Measurements from ENCODE around the gene ANXA2R.
A peak's percentile ranks its signal among the peaks of the same experiment; 100 is the strongest.
"Not testable (repeated sequence)": the region's sequence is repeated elsewhere in the genome, so short reads cannot be mapped to it uniquely, and the experiment has no call there.

Gene ANXA2R, protein sequence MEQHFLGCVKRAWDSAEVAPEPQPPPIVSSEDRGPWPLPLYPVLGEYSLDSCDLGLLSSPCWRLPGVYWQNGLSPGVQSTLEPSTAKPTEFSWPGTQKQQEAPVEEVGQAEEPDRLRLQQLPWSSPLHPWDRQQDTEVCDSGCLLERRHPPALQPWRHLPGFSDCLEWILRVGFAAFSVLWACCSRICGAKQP

DNA sequence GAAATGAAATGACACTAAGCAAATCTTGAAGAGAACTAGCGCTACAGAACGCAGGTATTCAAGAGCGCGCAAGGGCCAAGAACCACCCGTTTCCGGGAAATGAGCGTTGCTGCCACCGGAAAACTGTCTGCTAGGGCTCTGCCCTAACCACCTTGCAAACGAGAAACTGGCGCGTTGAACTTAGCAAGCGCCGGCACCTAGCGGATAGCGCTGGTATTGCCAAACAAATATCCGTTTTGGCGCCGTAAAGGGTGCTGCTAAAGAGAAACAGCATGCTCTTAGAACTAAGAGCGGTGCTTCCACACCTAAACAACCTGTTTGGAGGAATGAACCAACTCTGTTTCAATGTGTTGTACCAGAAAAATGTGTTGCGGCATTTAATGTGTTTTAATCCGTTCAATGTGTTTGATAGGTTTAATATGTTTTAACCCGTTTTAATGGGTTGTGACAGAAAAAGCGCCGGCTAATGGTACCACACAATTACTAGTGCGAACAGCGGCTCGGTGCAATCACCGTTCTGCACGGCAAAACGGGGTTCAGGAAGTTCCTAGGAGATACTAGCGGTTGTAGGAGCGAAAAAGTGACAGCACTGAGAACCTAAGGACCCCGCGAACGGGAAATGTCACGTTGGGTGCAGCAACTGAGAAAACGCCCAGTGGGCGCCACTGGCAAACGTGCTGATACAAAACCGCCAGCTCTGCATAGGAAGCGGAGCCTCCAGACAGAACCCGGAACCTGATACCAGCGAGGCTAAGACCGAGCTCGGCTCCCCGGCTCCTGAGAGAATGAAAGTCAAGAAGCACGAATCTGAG is at the start of gene ANXA2R:
ANXA2R (minus strand) TSS at position 33 of the 812 bp plus-strand sequence. CDS start 273 bp downstream, outside the sequence.
- peak; percentile 93 for DNase-seq

DNA sequence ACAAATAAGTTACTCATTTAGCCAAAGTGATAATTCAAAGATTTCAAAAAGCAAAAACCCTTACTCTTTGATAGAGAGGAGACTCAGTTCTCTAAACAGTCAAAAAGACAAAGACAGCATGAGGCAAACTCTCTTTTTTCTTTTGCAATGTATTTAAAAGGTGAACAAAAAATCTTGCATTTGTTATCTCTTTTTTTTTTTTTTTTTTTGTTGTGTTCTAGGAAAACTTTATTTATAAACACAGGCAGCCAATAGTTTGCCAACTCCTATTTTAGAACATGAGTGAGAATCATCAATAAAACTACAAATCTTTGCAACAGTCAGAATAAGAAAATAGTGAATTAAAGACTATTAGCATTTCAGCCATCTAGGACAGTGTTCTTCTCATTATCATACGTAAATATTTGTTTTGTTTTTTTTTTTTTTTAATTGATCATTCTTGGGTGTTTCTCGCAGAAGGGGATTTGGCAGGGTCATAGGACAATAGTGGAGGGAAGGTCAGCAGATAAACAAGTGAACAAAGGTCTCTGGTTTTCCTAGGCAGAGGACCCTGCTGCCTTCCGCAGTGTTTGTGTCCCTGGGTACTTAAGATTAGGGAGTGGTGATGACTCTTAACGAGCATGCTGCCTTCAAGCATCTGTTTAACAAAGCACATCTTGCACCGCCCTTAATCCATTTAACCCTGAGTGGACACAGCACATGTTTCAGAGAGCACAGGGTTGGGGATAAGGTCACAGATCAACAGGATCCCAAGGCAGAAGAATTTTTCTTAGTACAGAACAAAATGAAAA is 46.2 kb upstream of the ANXA2R start:
- not testable (repeated sequence) for DNase-seq

DNA sequence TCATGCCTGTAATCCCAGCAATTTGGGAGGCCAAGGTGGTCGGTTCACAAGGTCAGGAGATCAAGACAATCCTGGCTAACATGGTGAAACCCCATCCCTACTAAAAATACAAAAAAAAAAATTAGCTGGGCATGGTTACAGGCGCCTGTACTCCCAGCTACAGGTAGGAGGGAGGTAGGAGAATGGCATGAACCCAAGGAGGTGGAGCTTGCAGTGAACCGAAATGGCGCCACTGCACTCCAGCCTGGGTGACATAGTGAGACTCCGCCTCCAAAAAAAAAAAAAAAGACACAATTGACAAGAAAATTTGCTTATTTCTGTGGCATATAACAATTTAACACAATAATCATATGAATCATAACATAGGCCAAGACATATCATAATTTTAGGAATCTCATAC is 45.3 kb upstream of the ANXA2R start:
- no peak for DNase-seq

DNA sequence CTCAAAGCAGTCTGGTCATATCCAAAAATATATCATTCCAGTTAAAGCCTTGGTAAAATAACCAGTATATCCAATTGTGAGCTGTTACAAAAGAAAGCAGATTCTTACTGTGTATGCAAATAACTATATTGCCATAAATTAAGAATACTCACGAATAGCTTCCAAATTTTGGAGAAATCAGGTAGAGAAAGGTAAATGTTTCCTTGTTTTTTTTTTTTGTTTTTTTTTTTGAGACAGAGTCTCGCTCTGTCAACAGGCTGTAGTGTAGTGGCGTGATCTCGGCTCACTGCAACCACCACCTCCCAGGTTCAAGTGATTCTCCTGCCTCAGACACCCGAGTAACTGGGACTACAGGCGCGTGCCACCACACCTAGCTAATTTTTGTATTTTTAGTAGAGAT is 44.3 kb upstream of the ANXA2R start:
- DNase-seq: not testable (repeated sequence)

DNA sequence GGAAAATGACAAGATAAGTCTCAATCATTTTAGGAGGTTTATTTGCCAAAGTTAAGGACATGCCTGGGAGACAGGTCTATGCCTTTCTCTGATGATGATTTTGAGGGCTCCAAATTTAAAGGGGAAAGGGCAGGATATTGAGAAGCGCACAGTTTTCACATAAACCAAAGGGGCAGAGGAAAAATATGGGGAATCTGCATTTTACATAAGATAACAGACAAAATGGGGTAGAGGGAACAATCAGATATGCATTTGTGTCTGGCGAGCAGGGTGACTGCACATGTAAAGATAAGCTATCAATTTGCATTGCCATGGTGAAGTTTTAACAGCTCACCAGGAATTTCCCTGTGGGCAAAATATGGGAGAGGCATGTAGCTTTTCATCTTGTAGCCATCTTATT is 41.2 kb upstream of the ANXA2R start:
- DNase-seq: not testable (repeated sequence)

DNA sequence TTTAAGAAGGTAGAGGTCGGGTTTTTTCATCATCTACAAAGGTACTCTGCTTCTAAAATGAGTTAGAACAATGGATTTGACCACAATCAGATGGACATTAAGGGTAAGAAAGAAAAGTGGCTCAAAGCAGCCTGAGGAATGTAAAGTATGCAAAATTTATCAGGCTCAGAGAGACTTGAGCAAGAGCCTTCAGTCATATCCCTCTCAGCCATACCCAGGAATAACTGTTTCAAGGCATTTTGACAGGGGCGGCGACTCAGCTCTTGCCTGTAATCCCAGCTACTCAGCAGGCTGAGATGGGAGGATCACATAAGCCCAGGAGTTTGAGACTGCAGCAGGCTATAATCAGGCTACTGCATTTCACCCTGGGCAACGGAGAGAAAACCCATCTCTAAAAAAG is 38.8 kb upstream of the ANXA2R start:
- DNase-seq: no peak

DNA sequence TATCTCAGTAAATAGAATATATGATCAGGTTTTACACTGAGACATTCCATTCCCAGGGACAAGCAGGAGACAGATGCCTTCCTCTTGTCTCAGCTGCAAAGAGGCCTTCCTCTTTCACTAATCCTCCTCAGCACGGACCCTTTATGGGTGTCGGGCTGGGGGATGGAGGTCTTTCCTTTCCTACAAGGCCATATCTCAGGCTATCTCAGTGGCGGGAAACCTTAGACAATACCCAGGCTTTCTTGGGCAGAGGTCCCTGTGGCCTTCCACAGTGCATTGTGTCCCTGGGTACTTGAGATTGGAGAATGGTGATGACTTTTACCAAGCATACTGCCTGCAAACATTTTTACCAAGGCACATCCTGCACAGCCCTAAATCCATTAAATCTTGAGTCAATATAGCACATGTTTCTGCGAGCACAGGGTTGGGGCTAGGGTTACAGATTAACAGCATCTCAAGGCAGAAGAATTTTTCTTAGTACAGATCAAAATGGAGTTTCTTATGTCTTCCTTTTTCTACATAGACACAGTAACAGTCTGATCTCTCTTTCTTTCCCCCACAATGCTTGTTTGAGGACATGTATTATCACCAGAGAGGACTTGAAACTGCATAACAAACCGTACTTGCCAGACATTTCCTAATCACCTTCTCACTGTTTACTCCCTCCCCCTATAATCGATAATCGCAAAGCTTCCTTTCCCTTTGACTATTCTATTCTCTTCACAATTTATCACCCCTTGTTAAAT is 37.5 kb upstream of the ANXA2R start:
- DNase-seq: peak; percentile 48

DNA sequence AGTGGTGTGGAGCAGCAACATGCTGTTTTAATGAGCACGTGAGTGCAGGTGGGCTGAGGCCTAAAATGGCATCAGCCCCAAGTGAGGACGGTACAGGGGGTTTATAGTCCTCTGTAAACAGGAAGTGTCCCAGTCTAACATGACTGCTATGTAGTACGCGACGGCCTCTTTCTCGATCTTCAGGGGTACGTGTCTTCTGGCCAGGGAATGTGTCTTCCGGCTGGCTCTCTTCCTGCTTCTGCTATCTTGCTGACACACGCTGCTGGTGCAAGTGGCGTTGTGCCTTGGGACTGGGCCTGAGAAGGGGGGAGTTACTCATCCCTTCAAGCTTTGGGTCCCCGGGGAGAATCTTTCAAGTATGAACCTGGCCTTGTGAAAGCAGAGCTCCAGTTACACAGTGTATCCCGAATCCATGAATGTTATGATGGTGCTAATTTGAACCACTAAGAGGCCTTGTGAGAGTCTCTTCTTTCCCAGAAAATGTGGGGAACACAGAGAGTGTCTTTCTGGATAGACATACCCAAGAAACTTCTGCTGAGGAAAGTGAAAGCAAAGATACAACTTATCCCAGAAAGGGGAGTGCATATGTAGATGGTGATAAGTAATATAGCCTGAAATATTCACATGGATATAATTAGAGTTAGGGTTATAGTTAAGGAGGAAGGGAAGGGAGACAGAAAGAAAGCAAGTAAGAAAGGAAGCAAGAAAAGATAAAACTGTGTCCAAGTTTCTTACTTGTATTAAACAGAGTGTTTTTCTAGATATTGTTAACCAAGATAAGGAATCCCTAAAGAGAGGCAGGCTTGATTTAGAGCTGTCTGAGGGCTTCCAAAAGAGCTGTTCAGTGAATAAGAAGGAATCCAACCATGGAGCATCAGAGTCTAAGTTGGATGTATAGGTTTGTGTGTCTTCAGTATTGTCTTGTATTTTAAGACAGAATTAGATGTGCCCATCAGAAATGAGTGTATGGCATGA is 35.5 kb upstream of the ANXA2R start:
- DNase-seq: no peak

DNA sequence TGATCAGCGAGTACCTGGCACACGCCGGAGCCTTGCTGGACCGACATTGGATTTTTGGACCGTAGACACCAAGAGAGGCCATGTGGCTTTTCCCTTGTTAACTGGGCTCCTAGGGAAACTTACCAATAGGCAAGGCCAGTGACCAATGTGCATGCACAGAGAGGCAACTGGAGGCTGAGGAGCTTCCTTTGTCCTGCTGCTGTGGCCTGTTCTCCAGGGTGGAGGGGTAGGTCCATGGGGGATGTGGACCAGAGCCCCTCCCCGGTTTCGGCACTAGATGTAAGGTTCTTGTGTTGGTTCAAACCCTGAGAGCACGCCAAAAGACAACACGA is 34.8 kb upstream of the ANXA2R start:
- DNase-seq: no peak

DNA sequence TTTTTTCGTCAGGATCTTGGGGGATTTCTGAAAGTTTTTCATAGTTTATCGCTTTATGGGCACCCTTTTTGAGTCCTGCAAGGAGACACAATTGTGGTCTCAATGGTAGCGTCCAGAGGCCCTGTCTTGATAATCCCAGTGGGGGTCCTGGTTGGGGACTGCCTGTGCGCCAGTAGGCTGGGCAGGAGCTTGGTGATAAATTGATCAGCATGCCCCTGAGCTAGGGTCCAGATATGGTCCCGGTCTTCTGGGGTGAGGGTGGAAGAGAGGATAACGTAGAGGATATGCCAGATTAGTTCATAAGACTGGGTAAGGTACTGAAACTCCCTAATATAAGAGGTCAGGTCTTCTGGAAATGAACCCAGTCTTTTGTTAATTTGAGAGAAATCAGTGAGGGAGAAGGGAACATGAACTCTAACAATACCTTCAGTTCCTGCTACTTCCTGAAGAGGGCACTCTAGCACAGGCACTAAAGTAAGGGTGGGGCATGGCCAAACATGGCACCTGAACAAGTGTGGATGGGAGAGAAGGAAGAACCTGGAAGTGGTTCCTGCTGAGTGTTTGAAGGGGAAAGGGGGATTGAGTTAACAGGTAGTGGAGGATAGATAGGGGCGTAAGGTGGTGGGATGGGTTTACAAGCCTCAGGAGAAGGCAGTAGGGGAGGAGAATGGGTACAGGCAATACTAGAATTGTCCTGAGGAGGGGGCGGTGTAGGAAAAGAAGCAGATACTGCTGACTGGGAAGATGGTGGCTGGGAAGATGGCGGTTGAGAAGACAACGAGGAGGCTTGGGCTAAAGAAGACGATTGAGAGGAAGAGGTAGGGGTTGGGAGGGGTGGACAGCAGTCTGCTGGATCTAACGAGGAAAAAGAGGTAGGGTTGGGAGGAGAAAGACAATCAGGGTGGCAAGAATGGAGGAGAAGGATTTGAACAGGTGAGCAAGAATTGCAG is 33.8 kb upstream of the ANXA2R start:
- DNase-seq: peak; percentile 65

DNA sequence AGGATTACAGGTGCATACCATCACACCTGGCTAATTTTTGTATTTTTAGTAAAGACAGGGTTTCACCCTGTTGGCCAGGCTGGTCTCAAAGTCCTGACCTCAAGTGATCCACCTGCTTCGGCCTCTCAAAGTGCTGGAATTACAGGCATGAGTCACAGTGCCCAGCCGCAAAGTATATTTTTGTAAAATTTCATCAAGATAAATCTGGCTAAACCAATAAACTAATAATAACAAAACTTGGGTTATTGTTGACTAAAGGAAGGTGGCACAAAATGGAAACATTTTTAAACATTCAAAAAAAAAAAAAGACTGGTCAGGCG is 29.2 kb upstream of the ANXA2R start:
- DNase-seq: not testable (repeated sequence)

DNA sequence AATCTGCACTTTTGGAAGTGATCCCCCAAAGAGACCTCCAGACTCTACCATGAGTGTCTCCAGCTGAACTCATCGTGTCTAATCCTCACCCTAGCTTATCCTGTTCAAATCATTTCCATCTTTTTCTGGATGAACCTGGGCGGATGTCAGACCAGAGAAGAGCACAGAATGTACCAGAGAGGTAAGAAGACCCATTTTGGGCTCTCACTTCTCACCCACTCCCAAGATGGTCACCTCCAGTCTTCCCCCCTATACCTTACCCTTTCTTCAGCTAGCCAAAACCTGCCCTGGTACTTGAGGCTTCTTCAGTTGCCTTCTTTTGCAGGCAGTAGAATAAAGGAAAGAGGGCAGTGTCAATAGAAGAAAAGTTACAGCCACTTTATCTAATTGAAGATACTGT is 27.9 kb upstream of the ANXA2R start:
- no peak for DNase-seq

DNA sequence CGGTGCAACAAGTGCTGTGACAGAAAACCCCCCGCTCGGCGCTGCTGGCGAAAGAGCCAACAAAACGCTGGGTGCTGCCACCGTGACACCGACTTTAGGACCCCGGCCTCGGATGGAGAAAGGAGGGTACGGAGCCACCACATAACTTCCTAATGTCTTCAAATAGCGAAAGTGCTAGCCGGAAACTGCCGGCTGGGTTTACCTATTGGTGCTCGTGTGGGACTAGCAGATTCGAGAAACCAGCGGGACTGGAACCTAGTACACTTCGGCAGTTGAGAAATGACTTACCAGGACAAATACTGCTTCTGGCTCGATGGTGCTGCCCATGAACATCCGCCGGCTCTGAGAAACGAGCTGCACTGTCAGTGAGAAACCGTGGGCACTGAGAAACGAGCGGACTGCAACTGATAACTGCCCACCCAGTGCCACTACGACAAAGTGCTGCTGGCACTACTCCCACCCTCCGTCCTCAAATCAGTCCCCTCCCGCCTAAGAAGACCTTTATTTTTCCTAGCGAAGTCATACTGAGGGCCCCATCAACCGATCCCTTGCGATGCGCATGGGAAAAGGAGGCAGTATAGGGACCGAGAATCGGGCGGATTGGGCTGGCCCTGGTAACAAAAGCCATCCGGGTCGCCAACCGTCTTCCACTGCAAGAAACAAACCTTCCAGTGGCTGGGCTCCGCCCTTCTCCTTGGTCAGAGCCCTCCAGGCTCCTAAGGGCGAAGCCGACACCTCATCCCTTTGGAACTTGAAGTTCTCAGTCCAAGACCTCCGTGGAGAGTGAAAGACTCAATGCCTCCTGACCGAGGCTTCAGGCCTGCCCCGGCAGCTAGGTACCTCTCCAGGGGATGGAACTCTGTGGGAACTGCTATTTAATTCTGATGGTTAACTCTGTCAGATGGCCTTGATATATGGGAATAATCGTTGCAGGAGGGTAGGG is 27.0 kb upstream of the ANXA2R start:
- peak; percentile 81 for DNase-seq

DNA sequence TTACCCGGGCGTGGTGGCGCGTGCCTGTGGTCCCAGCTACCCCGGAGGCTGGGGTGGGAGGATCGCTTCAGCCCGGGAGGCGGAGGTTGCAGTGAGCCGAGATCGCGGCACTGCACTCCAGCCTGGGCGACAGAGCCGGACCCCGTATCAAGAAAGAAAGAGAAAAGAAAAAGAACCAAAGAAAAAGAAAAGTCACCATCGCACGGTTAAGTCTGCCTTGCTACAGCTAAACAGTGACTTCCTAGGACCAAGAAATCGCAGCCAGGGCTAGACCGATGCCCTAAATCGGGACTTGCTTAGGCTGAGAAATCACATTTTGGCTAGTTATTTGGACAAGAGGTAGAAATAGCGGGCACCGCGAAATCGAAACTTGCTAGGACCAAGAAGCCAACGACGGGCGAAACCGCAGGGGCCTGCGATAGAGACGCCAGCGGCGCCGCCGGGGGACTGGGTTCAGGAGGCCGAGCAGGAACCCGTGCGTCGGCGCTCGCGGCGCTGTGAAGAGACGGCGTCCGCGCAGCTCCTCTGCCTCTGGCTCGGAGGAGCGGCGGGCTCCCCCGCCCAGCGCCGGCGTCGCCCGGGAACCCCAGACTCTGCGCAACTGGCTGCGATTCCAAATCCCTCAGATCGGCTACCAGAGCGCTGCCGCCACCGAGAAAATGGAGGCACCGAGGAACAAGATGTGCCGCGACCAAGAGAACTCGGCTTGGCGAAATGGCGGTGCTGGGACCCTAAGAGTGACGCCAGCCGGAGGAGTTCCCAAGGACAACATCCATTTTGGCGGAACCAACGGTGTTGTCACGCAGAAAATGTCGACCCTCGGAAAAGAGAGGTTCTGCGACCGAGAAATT is 26.1 kb upstream of the ANXA2R start:
- DNase-seq: peak; percentile 65

DNA sequence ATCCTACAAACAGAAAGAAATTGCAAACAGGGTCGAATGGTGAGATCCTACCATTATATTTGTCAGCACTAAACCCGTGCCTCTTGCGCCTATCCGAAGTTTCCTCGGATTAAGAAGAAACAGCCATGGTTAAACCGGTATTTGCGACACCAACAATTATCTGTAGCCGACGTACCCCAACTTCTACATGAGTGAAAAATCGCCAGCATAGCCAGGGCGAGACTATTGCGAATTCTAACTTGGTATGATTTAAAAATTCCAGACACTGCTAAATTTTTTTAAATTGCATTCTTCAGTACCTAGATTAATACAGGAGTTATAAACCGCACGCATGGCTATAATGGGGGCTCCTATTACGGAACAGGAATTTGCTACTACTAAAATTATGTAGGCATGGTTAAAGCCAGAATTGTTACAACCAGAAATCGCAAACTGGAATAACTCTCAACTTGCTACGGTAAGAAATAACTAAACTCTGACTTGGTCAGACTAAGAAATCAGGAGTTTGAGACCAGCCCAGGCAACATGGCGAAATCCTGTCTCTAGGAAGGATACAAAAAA is 25.3 kb upstream of the ANXA2R start:
- no peak for DNase-seq

DNA sequence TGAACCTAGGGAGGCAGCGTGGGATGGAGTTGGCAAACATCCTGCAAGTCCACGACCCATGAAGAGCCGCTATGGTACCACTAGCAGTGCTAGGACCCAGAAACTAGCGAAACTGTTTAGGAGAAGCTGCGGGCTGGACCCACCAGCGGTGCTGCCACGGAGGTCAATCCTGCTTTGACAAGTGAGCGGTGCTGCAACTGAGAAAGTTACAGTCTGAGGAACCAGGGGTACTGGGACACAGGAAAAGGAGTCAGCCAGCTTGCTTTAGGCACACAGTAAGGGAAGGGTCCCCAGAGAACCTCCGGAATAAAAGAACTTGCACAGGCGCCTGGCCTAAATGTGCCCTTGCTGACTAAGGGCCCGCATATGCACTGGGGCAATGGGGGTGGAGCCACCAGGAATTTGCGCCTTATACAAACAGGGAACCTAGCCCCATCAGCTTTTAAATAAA is 23.6 kb upstream of the ANXA2R start:
- no peak for DNase-seq

DNA sequence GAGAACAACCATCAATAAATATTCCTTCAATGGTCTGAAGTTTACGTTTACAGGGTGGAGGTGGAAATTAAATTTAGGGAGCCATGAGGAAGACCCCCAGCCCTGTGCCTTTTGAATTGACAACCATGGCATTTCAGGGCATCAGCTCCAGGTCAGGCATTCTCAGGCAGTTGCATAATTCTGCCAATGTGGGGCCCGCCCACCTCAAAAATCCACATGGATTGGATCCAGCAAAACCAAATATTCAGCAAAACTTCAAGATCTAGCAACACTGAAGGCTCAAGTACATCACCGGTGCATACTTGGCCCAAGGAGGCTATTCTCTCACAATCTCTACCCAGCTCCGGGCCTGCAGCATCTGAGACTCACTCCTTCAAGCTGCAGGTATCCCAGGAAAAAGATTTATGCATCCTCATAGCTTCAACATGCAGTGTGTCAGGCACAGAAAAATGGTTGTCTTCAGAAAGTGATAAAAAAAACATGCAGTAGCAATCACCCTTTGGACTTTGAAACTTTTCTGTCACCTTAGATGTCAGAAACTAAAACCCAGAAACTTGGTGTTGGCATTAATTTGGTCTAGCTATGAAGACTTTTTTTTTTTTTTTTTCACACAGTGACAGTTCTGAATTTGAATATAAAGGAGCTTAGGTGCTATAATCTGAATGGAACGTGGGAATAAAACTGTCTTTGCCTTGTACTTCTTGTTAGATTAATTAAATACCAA is 21.4 kb upstream of the ANXA2R start:
- DNase-seq: no peak

DNA sequence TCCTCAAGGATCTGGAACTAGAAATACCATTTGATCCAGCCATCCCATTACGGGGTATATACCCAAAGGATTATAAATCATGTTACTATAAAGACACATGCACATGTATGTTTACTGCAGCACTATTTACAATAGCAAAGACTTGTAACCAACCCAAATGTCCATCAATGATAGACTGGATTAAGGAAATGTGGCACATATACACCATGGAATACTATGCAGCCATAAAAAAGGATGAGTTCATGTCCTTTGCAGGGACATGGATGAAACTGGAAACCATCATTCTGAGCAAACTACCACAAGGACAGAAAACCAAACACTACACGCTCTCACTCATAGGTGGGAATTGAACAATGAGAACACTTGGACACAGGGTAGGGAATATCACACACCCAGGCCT is 19.9 kb upstream of the ANXA2R start:
- DNase-seq: not testable (repeated sequence)
